RWPE1 (cell line): ENCODE measurements around the gene ADGRL3.
A peak's percentile ranks its signal among the peaks of the same experiment; 100 is the strongest.

Experiments used
- CTCF ChIA-PET: fragments of 350-600 bp; sonication (Branson Sonifier 250); formaldehyde crosslinking; extraction: SDS; loops from one replicate; lab custom pipeline; 2021; lab: Yijun Ruan, JAX
- POLR2A ChIA-PET: fragments of 400-600 bp; formaldehyde crosslinking; extraction: SDS; loops from one replicate; lab custom pipeline; 2020; ENCODE audit warnings: antibody characterized with exemption; ENCODE audit not compliant: low non-redundant PET; lab: Yijun Ruan, JAX
- DNase-seq: peaks from one replicate; pipeline ENCODE4 v3.0.0; 2012; ENCODE audit warnings: low spot score
- H3K27ac ChIP-seq: fragments of 450-650 bp; 2 replicates; pipeline ENCODE4 v1.5.1; 2017
- TF ChIP-seq, protein P1 (sequence below): fragments of 450-650 bp; conservative IDR thresholded peaks from 2 replicates; pipeline ENCODE4 v1.5.1; 2017; ENCODE audit warnings: low read depth, mild to moderate bottlenecking

ADGRL3 gene

GRCh38 chr4:61443813-61444510 lies 243.8 kb downstream of the ADGRL3 start:
- POLR2A ChIA-PET, result no interaction called here
- TF ChIP-seq, protein P1, sequence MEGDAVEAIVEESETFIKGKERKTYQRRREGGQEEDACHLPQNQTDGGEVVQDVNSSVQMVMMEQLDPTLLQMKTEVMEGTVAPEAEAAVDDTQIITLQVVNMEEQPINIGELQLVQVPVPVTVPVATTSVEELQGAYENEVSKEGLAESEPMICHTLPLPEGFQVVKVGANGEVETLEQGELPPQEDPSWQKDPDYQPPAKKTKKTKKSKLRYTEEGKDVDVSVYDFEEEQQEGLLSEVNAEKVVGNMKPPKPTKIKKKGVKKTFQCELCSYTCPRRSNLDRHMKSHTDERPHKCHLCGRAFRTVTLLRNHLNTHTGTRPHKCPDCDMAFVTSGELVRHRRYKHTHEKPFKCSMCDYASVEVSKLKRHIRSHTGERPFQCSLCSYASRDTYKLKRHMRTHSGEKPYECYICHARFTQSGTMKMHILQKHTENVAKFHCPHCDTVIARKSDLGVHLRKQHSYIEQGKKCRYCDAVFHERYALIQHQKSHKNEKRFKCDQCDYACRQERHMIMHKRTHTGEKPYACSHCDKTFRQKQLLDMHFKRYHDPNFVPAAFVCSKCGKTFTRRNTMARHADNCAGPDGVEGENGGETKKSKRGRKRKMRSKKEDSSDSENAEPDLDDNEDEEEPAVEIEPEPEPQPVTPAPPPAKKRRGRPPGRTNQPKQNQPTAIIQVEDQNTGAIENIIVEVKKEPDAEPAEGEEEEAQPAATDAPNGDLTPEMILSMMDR, result no peak
- H3K27ac ChIP-seq, result peak overlapping the region; percentile 85
- CTCF ChIA-PET, result interaction anchor here (0.6 kb wide), 2 partner anchors 52 to 471 kb away, joined by 3 read pairs; no protein-coding TSS in a partner anchor
- peak; percentile 44 for DNase-seq

DNA sequence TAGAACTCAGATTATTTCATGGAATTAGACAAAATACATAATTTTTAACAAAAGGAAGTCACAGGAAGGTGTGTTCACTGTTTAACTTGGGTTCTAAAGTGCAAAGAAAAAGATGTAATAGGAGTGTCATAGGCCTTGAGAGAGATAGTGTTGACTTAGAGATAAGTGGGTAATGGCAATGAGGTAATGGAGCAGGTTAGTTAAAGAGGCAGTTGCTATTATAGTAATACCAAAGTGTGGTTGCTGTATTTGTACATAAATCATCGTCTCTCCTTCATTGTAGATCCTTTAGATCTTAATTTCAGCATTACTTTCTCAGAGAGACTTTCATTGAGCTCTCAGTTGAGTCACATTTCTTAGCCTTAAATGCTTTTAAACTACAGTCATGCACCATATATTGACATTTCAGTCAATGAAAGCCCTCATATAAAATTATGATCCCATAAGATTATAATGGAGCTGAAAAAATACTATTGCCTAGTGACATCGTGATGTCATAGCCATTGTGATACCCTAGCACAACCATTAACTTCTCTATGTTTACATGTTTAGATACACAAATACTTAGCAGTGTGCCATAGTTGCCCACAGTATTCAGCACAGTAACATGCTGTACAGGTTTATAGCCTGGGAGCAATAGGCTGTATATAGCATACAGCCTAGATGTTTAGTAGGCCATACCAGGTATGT lies 245.4 kb downstream of the ADGRL3 start:
- POLR2A ChIA-PET, result no interaction called here
- DNase-seq, result no peak
- TF ChIP-seq, protein P1, result no peak
- CTCF ChIA-PET, result no interaction called here
- H3K27ac ChIP-seq, result no peak overlapping the region

DNA sequence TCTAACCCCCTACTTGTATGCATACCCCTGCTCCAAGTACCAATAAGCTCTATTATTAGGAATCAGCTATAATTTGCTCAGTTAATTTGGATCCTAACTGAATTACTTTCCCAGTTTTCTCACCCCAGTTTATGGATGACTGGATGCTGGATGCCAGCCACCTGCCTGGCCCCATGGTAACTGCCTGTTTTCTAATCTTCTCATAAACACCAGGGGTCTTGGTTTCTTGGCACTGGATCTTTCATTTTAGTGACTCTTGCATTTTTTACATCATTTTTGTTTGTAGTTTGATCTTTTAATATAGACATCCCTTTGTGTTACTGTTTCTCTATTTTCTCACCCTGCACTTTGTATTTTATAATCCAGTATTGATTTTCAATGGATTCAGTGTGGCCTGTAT lies 246.8 kb downstream of the ADGRL3 start:
- no peak for DNase-seq
- H3K27ac ChIP-seq, result no peak overlapping the region
- ChIA-PET POLR2A (no interaction called here), CTCF (no interaction called here)
- TF ChIP-seq, protein P1, result no peak

GRCh38 chr4:61447918-61448317 lies 247.8 kb downstream of the ADGRL3 start:
- no peak overlapping the region for H3K27ac ChIP-seq
- TF ChIP-seq, protein P1, result no peak
- POLR2A ChIA-PET, result no interaction called here
- DNase-seq, result no peak
- CTCF ChIA-PET, result no interaction called here

DNA sequence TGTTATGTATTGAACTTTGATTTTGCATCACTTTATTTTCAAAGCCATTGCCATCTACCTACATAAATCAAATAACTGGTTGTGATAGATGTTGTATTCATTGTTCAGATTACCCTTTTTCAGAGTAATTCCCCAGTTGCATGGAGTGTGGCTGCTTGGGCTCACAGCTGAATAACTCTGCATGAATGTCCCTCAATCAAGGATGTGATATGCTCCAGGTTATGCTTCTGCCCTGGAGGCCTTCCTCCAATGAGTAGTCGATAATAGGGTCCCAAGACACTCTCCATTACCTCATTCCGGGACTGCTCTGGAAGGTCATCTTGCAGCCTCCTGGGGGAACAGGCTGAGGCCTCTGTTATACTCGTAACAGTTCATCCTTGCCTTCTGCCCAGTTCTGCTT lies 251.8 kb downstream of the ADGRL3 start:
- no peak for DNase-seq
- ChIA-PET POLR2A (no interaction called here), CTCF (no interaction called here)
- TF ChIP-seq, protein P1, result no peak
- no peak overlapping the region for H3K27ac ChIP-seq

DNA sequence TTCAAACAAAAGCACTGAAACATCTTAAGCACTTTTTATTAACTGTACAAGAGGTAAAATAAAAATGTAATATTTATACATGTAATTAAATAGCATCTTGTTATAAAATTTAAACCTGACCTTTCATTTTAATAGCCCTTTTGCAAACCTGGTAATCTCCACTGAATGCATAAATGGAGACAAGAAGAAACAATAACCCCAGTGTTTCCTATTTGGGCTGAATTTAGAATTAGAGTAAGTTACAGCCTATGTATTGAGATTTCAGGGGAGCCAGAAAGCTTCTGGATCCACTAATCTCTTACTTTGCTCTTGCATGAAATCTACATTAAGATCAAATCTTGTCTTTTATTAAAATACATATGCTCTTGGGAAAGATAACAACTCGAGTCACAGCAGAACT lies 261.8 kb downstream of the ADGRL3 start:
- POLR2A ChIA-PET, result no interaction called here
- TF ChIP-seq, protein P1, result no peak
- no peak for DNase-seq
- CTCF ChIA-PET, result no interaction called here
- H3K27ac ChIP-seq, result no peak overlapping the region
